Nephron (organoid): ENCODE measurements around the gene SNORC.

Experiments used
- H3K27ac Mint-ChIP-seq, 3 experiments: 2 replicates each; pipeline ENCODE4 v1.8.0; 2020; ENCODE audit warnings: mixed read lengths in 3 of 3, mild to moderate bottlenecking in 2 of 3, moderate library complexity in 1 of 3
- H3K27me3 Mint-ChIP-seq: 2 replicates; pipeline ENCODE4 v1.8.0; 2021; ENCODE audit warnings: low read depth, mild to moderate bottlenecking, moderate library complexity, mixed read lengths
- H3K36me3 Mint-ChIP-seq: 2 replicates; pipeline ENCODE4 v1.8.0; 2020; ENCODE audit warnings: low read depth, mixed read lengths
- H3K4me1 Mint-ChIP-seq: 2 replicates; pipeline ENCODE4 v1.8.0; 2020; ENCODE audit warnings: mixed read lengths
- H3K4me3 Mint-ChIP-seq, 3 experiments: 2 replicates each; pipeline ENCODE4 v1.8.0; 2020; ENCODE audit warnings: mild to moderate bottlenecking in 3 of 3, mixed read lengths in 3 of 3, moderate library complexity in 2 of 3
- H3K9me3 Mint-ChIP-seq: 2 replicates; pipeline ENCODE4 v1.8.0; 2020; ENCODE audit warnings: mixed read lengths
- CTCF ChIP-seq, 3 experiments: fragments of 200-600 bp; sonication (generic); IDR thresholded peaks; one replicate each; pipeline ENCODE4 v1.5.0; 2021; ENCODE audit warnings: antibody characterized with exemption in 3 of 3; ENCODE audit not compliant: unreplicated experiment in 3 of 3

SNORC gene

GRCh38 chr2:232869138-232870017 lies 686 bp upstream of the SNORC start:
- Mint-ChIP-seq H3K27me3 (peaks cover 5% of the 10 kb centered on the region), H3K4me1 (no peaks in the 10 kb centered on the region), H3K9me3 (no peaks in the 10 kb centered on the region), H3K4me3 (no peak overlapping the region), H3K36me3 (no peaks in the 10 kb centered on the region), H3K27ac (no peak overlapping the region)
- TF ChIP-seq CTCF (IDR thresholded peaks at IDR 0.05; ENCODE audit: unreplicated experiment in 3 of 3), result no peak

- no peaks in the 10 kb centered on the region for H3K4me1 Mint-ChIP-seq
- no peak for TF ChIP-seq CTCF (IDR thresholded peaks at IDR 0.05; ENCODE audit: unreplicated experiment in 3 of 3)
- H3K9me3 Mint-ChIP-seq, result no peaks in the 10 kb centered on the region
- no peak overlapping the region for H3K4me3 Mint-ChIP-seq
- H3K36me3 Mint-ChIP-seq, result no peaks in the 10 kb centered on the region
- no peak overlapping the region for H3K27ac Mint-ChIP-seq
- peaks cover 19% of the 10 kb centered on the region for H3K27me3 Mint-ChIP-seq
Observed at GRCh38 chr2:232870766-232871371, 805 bp downstream of the SNORC start.

GRCh38 chr2:232871418-232871834 lies 1.4 kb downstream of the SNORC start:
- Mint-ChIP-seq H3K36me3 (no peaks in the 10 kb centered on the region), H3K9me3 (no peaks in the 10 kb centered on the region), H3K27me3 (peaks cover 19% of the 10 kb centered on the region), H3K4me3 (no peak overlapping the region), H3K27ac (no peak overlapping the region), H3K4me1 (no peaks in the 10 kb centered on the region)
- TF ChIP-seq CTCF (IDR thresholded peaks at IDR 0.05; ENCODE audit: unreplicated experiment in 3 of 3), result no peak

GRCh38 chr2:232871835-232872736 lies 2.0 kb downstream of the SNORC start:
- peaks cover 19% of the 10 kb centered on the region for H3K27me3 Mint-ChIP-seq
- H3K9me3 Mint-ChIP-seq, result no peaks in the 10 kb centered on the region
- no peaks in the 10 kb centered on the region for H3K4me1 Mint-ChIP-seq
- no peak for TF ChIP-seq CTCF (IDR thresholded peaks at IDR 0.05; ENCODE audit: unreplicated experiment in 3 of 3)
- H3K36me3 Mint-ChIP-seq, result no peaks in the 10 kb centered on the region
- H3K4me3 Mint-ChIP-seq, result no peak overlapping the region
- H3K27ac Mint-ChIP-seq, result no peak overlapping the region

- no peaks in the 10 kb centered on the region for H3K9me3 Mint-ChIP-seq
- H3K27me3 Mint-ChIP-seq, result peaks cover 27% of the 10 kb centered on the region
- H3K4me3 Mint-ChIP-seq, result no peak overlapping the region
- H3K27ac Mint-ChIP-seq, result no peak overlapping the region
- no peaks in the 10 kb centered on the region for H3K36me3 Mint-ChIP-seq
- H3K4me1 Mint-ChIP-seq, result no peaks in the 10 kb centered on the region
- no peak for TF ChIP-seq CTCF (IDR thresholded peaks at IDR 0.05; ENCODE audit: unreplicated experiment in 3 of 3)
Observed at GRCh38 chr2:232872826-232873225, 2.8 kb downstream of the SNORC start.
